HG03575 (cell line): ENCODE results near the gene TMA7B.

Experiments used
- ATAC-seq: cut with Tn5 transposase; IDR thresholded peaks from one replicate; pipeline ENCODE4 v1.9.1; 2021; ENCODE audit not compliant: unreplicated experiment, insufficient number of reproducible peaks, low FRiP score; ENCODE audit errors: extremely low read depth

Gene TMA7B

GRCh38 chr22:39959640-39960447 is at the start of gene TMA7B:
TMA7B (plus strand) TSS chr22:39960397; CDS start chr22:39964375, 3,978 bp downstream.
- no peak for ATAC-seq

- ATAC-seq: no peak
Measured at GRCh38 chr22:39910876-39911613, 49.2 kb upstream of the TMA7B start.

GRCh38 chr22:39913321-39913720 is 46.9 kb upstream of the TMA7B start:
- no peak for ATAC-seq

GRCh38 chr22:39913886-39914285 is 46.3 kb upstream of the TMA7B start:
- ATAC-seq: no peak

GRCh38 chr22:39914584-39914983 is 45.6 kb upstream of the TMA7B start:
- ATAC-seq: no peak

- no peak for ATAC-seq
Measured at GRCh38 chr22:39915295-39915726, 44.9 kb upstream of the TMA7B start.

GRCh38 chr22:39916496-39916895 is 43.7 kb upstream of the TMA7B start:
- ATAC-seq: no peak

- no peak for ATAC-seq
Measured at GRCh38 chr22:39917197-39917643, 43.0 kb upstream of the TMA7B start.

GRCh38 chr22:39917776-39918495 is 42.3 kb upstream of the TMA7B start:
- no peak for ATAC-seq

- no peak for ATAC-seq
Measured at GRCh38 chr22:39920134-39920743, 40.0 kb upstream of the TMA7B start.

GRCh38 chr22:39923696-39924095 is 36.5 kb upstream of the TMA7B start:
- ATAC-seq: no peak

GRCh38 chr22:39924286-39924685 is 35.9 kb upstream of the TMA7B start:
- no peak for ATAC-seq

GRCh38 chr22:39925273-39925672 is 34.9 kb upstream of the TMA7B start:
- ATAC-seq: no peak

GRCh38 chr22:39925909-39926679 is 34.1 kb upstream of the TMA7B start:
- ATAC-seq: no peak

GRCh38 chr22:39926753-39927152 is 33.4 kb upstream of the TMA7B start:
- no peak for ATAC-seq

- no peak for ATAC-seq
Measured at GRCh38 chr22:39927544-39927943, 32.7 kb upstream of the TMA7B start.

GRCh38 chr22:39928536-39929520 is 31.4 kb upstream of the TMA7B start:
- ATAC-seq: no peak
